IPS-15b (cell line): Measurements from ENCODE around the gene CLCN6.

Experiments
- H3K27me3 ChIP-seq: one replicate; pipeline ENCODE4 v1.6.1; 2013; ENCODE audit warnings: low read length; ENCODE audit not compliant: control insufficient read depth, insufficient read depth
- H3K36me3 ChIP-seq: one replicate; pipeline ENCODE4 v1.6.1; 2013; ENCODE audit warnings: low read length; ENCODE audit not compliant: control insufficient read depth, insufficient read depth
- H3K4me1 ChIP-seq: one replicate; pipeline ENCODE4 v1.6.1; 2013; ENCODE audit warnings: mild to moderate bottlenecking, low read length; ENCODE audit not compliant: control insufficient read depth, insufficient read depth
- H3K4me3 ChIP-seq: one replicate; pipeline ENCODE4 v1.5.1; 2013; ENCODE audit warnings: low read depth, low read length
- H3K9ac ChIP-seq: one replicate; pipeline ENCODE4 v1.6.1; 2013; ENCODE audit warnings: low read depth, mild to moderate bottlenecking, low read length
- H3K9me3 ChIP-seq: one replicate; pipeline ENCODE4 v1.6.1; 2013; ENCODE audit warnings: mild to moderate bottlenecking, low read length; ENCODE audit not compliant: control insufficient read depth, insufficient read depth

CLCN6 gene

DNA sequence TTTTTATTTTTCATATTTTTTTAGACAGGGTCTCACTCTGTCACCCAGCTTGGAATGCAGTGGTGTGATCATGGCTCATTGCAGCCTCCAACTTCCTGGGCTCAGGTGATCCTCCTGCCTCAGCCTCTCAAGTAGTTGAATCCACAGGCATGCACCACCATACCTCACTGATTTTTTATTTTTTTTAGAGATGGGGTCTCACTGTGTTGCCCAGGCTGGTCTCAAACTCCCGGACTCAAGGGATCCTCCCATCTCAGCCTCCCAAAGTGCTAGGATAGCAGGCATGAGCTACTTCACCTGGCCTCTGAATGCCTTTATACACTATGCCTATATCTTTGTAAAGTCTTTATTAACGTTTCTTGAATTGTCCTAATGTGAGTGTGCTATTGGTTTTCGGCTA lies 63.1 kb downstream of the CLCN6 start:
- H3K9ac ChIP-seq = no peak overlapping the region
- no peaks in the 10 kb centered on the region for H3K36me3 ChIP-seq
- no peaks in the 10 kb centered on the region for H3K27me3 ChIP-seq
- no peak overlapping the region for H3K4me3 ChIP-seq
- no peaks in the 10 kb centered on the region for H3K9me3 ChIP-seq
- no peaks in the 10 kb centered on the region for H3K4me1 ChIP-seq

DNA sequence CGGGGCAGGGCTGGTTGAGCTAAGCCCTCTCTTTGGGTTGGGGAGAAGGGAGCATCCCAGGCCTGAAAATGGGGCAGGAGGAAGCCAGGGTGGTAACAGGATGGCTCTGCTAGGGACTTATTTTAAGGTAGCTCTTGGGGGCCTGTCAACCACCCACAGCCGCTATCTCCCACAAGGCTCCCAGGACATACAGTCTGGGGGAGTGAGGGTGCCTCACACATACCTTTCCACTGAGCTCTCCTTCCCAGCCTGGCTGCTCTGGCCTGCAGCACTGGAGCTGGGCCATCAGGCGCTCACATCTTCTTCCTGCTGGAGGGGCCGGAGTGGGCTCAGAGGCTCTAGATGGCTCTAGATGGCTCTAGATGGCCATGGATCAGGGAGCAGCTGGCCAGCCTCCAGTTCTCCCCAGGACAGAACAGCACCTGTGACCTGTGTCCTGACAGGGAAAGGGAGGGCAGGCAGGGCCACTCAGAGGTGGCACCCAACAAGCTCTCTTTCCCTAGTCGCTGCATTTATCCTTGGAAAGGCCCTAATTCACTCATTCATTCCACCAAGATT lies 63.7 kb downstream of the CLCN6 start:
- Histone ChIP-seq H3K4me3 (no peak overlapping the region), H3K4me1 (no peaks in the 10 kb centered on the region), H3K9ac (no peak overlapping the region), H3K36me3 (no peaks in the 10 kb centered on the region), H3K27me3 (no peaks in the 10 kb centered on the region), H3K9me3 (no peaks in the 10 kb centered on the region)

DNA sequence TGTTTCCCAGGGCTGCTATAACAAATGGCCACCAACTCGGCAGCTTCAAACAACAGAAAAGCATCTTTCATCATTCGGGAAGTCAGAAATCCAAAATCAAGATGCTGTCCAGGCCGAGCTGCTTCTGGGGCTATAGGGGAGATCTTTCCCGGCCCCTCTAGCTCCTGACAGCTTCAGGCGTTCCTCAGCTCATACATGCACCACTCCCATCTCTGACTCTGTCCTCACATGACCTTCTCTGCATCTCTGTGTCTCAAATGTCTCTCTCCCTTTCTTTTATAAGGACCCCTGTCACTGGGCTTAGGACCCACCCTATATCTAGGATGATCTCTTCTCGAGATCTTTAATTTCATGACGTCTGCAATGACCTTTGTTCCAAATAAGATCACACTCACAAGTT lies 66.6 kb downstream of the CLCN6 start:
- no peak overlapping the region for H3K9ac ChIP-seq
- no peaks in the 10 kb centered on the region for H3K4me1 ChIP-seq
- H3K9me3 ChIP-seq = no peaks in the 10 kb centered on the region
- no peaks in the 10 kb centered on the region for H3K27me3 ChIP-seq
- H3K4me3 ChIP-seq = no peak overlapping the region
- no peaks in the 10 kb centered on the region for H3K36me3 ChIP-seq

DNA sequence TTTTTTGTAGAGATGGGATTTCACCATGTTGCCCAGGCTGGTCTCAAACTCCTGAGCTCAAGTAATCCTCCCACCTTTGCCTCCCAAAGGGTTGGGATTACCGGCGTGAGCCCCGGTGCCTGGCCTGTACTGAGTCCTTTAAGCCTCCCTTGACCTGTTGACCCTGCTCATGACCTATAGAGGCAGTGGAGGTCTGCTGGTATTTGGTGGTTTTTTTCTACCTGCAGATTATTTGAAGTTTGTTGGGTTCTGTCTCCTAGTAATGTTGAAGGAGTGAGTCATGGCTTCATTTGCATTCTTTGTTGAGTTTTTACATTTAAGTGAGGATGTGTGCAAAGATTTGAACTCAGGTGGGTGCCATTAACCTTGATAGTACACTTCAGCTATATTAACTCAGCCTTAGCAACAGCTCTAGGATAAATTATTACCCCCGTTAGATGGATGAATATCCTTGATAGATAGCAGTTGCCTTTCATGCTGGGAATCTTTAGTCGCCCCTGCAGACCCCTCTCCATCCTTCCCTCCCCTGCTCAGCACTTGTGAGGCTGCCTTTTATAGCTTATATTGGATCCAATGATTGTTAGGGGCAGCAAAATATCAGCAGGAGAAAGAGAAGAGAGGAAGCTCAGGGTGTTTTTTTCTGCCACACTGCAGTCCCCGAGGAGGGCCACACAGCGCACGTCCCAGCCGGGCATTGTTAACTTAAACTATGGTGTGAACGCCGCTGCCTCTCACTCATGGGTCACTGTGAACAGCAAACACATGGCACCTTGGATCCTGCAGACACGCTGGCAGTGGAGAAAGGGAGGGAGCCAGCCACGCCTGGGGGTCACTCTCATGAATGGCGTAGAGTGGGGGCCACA lies 67.6 kb downstream of the CLCN6 start:
- Histone ChIP-seq H3K4me1 (no peaks in the 10 kb centered on the region), H3K4me3 (no peak overlapping the region), H3K36me3 (no peaks in the 10 kb centered on the region), H3K9ac (no peak overlapping the region), H3K9me3 (no peaks in the 10 kb centered on the region), H3K27me3 (no peaks in the 10 kb centered on the region)

DNA sequence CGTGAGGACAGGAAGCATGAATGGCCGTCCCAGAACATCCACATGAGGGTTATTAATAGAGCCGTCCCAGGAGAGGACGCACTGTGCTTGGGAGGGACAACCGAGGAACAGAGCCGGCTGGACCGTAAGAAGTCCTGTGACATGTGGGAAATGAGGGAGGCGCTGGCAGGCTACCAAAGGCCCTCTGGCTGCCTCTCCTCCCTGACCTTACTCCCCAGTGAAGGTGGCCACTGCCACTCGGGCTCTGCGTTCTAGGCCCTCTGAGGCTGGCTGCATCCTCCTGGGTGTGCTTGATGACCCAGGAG lies 68.2 kb downstream of the CLCN6 start:
- H3K9ac ChIP-seq = no peak overlapping the region
- H3K4me1 ChIP-seq = no peaks in the 10 kb centered on the region
- H3K27me3 ChIP-seq = no peaks in the 10 kb centered on the region
- H3K9me3 ChIP-seq = no peaks in the 10 kb centered on the region
- no peaks in the 10 kb centered on the region for H3K36me3 ChIP-seq
- H3K4me3 ChIP-seq = no peak overlapping the region

DNA sequence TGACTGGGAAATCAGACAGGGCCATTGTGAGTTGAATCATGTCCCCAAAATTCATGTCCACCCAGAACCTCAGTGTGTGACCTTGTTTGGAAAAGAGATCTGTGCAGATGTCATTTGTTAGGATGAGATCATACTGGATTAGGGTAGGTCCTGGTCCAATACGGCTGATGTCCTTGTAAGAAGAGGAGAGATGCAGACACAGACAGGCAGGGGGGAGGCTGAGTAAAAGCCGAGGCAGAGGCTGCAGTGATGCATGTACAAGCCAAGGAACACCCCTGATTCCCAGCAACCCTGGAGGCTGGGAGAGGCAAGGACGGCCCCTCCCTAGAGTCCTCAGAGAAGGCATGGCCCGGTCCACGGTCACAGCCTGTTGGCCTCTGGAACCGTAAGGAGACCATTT lies 68.6 kb downstream of the CLCN6 start:
- no peaks in the 10 kb centered on the region for H3K36me3 ChIP-seq
- H3K9me3 ChIP-seq = no peaks in the 10 kb centered on the region
- H3K9ac ChIP-seq = no peak overlapping the region
- no peaks in the 10 kb centered on the region for H3K4me1 ChIP-seq
- no peaks in the 10 kb centered on the region for H3K27me3 ChIP-seq
- no peak overlapping the region for H3K4me3 ChIP-seq

DNA sequence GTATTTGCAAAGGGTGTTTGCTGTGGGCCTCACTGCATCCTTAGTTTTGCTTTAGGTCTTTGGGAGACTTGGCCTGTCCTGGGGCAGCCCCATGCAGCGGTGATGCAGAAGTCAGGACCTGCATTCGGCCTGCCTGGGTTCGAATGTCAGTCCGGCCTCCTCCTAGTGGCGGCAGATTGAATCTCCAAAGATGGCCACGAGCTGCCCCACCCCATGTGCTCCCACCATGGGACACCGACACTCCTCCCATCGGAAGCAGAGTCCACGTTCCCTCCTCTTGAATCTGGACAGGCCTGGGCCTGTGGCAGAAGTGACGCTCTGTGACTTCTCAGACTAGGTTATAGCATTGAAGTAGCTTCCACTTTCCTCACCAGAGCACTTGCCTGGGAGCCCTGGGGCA lies 69.1 kb downstream of the CLCN6 start:
- H3K9me3 ChIP-seq = no peaks in the 10 kb centered on the region
- H3K9ac ChIP-seq = no peak overlapping the region
- no peaks in the 10 kb centered on the region for H3K27me3 ChIP-seq
- no peak overlapping the region for H3K4me3 ChIP-seq
- no peaks in the 10 kb centered on the region for H3K36me3 ChIP-seq
- no peaks in the 10 kb centered on the region for H3K4me1 ChIP-seq

DNA sequence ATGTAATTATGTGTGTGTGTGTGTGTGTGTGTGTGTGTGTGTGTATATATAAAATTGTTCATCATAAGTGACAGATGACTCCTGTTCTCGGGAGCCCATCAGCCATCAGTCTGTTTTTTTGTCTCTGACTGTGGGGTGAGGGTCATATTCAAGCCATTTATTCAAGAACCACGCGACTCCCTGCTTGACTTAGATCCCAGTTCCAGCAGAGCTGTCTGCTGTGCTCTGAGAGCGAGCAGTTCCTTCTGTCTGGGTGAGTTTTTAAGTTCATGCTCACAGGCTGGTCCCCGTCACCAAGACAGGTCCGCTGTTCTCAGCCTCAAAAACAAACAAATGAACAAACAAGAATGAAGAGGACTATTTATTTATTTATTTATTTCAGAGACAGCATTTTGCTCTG lies 71.1 kb downstream of the CLCN6 start:
- Histone ChIP-seq H3K36me3 (no peaks in the 10 kb centered on the region), H3K9me3 (no peaks in the 10 kb centered on the region), H3K9ac (no peak overlapping the region), H3K27me3 (no peaks in the 10 kb centered on the region), H3K4me3 (no peak overlapping the region), H3K4me1 (no peaks in the 10 kb centered on the region)

DNA sequence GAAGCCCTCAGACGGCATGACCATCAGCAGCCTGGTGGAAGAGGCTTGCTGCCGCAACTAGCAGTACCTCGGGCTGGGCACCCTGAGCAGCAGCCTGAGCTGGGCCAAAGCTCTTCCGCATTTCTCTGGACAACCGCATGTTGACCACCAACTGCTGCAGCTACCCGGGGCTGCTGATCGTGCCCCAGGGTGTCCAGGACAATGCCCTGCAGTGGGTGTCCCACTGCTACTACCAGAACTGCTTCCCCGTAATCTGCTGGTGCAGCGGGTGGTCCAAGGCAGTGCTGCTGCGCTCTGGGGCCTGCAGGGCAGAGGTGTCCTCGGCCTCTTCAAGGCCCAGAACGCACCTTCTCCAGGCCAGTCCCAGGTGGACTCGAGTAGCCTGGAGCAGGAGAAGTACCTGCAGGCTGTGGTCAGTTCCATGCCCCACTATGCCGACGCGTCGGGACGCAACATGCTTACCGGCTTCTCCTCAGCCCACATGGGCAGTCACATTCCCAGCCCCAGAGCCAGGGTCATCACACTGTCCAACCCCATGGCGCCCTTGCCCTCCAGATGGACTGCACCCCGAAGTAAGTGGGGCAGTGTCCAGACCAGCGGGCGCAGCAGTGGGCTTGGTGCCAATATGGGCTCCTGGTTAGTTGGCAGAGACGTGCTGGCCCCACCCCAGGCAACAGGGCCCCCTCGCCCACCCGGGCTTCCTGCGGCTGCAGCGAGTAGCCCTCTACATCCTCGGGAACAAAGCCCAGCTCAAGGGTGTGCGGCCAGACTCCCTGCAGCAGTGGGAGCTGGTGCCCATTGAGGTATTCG lies 72.3 kb downstream of the CLCN6 start:
- H3K9ac ChIP-seq = no peak overlapping the region
- H3K4me1 ChIP-seq = peaks cover 2% of the 10 kb centered on the region
- H3K9me3 ChIP-seq = no peaks in the 10 kb centered on the region
- H3K27me3 ChIP-seq = no peaks in the 10 kb centered on the region
- H3K36me3 ChIP-seq = no peaks in the 10 kb centered on the region
- no peak overlapping the region for H3K4me3 ChIP-seq

DNA sequence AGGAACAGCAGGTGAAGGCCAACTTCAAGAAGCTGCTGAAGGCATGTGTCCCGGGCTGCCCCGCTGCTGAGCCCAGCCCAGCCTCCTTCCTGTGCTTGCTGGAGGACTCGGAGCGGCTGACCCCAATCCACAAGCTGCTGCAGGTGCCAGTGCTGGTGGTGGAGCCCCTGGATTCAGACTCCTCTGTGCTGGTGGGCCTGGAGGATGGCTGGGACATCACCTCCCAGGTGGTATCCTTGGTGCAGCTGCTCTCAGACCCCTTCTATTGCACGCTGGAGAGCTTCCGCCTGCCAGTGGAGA lies 72.8 kb downstream of the CLCN6 start:
- Histone ChIP-seq H3K27me3 (no peaks in the 10 kb centered on the region), H3K4me3 (no peak overlapping the region), H3K9ac (no peak overlapping the region), H3K36me3 (no peaks in the 10 kb centered on the region), H3K4me1 (peaks cover 3% of the 10 kb centered on the region), H3K9me3 (no peaks in the 10 kb centered on the region)

DNA sequence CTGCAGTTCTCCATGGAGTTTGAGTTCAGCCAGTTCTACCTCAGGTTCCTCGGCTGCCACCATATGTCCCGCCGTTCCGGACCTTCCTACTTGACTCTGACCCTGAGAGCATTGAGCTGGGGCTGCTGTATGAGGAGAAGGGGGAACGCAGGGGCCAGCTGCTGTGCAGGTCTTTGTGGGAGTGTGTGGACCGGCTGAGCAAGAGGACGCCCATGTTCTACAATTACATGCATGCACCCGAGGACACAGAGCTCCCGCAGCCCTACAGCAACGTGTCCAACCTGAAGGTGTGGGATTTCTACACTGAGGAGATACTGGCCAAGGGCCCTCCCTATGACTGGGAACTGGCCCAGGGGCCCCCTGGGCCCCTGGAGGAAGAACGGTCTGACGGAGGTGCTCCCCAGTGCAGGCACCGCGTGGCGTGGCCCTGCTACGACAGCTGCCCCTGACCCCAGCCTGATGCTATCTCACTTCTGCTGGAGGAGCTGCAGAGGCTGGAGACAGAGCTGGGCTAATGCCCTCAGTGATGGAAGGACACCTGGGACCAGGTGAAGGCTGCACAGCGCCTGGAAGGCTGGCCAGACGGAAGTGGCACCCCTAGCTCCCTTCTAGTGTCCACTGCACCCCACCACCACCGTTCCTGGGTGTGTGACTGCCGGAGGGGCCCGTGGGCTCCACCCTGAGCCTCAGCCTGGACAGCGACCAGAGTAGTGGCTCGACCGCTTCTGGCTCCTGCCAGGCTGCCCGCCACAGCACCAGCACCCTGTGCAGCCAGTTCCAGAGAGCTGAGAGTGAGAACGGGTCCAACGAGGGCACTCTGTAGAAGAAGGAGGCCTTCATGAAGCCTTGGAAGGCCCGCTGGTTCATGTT lies 73.6 kb downstream of the CLCN6 start:
- H3K4me1 ChIP-seq = peaks cover 3% of the 10 kb centered on the region
- no peak overlapping the region for H3K9ac ChIP-seq
- no peaks in the 10 kb centered on the region for H3K36me3 ChIP-seq
- no peaks in the 10 kb centered on the region for H3K27me3 ChIP-seq
- no peaks in the 10 kb centered on the region for H3K9me3 ChIP-seq
- no peak overlapping the region for H3K4me3 ChIP-seq
